Mononuclear cell (primary cell): ENCODE measurements around the gene LAMP1. TPM values are rescaled to one million over a fixed set of nuclear protein-coding genes. Genes with fewer than 3 reads are reported as not detected.
"Not testable (repeated sequence)": the region's sequence is repeated elsewhere in the genome, so short reads cannot be mapped to it uniquely, and the experiment has no call there.

Experiments
- H3K27me3 ChIP-seq: 2 replicates; pipeline ENCODE4 v1.6.0; 2011; ENCODE audit warnings: low read length, control low read depth; ENCODE audit not compliant: insufficient read depth
- H3K4me1 ChIP-seq: 2 replicates; pipeline ENCODE4 v1.5.1; 2011; ENCODE audit warnings: mild to moderate bottlenecking, low read length, control low read depth; ENCODE audit not compliant: insufficient read depth
- H3K4me3 ChIP-seq: 2 replicates; pipeline ENCODE4 v1.5.1; 2011; ENCODE audit warnings: mild to moderate bottlenecking, low read length, moderate library complexity
- H3K9me3 ChIP-seq: 2 replicates; pipeline ENCODE4 v1.5.1; 2011; ENCODE audit warnings: low read depth, mild to moderate bottlenecking, control low read depth, low read length
- total RNA-seq: library from RNA; depleted of rRNA; stranded (reverse); fragments of >200 nt; gene quantifications from one replicate; pipeline ENCODE4 v1.2.3, GENCODE V29; 2012

LAMP1 gene, protein sequence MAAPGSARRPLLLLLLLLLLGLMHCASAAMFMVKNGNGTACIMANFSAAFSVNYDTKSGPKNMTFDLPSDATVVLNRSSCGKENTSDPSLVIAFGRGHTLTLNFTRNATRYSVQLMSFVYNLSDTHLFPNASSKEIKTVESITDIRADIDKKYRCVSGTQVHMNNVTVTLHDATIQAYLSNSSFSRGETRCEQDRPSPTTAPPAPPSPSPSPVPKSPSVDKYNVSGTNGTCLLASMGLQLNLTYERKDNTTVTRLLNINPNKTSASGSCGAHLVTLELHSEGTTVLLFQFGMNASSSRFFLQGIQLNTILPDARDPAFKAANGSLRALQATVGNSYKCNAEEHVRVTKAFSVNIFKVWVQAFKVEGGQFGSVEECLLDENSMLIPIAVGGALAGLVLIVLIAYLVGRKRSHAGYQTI
- total RNA-seq = 87.1 TPM

DNA sequence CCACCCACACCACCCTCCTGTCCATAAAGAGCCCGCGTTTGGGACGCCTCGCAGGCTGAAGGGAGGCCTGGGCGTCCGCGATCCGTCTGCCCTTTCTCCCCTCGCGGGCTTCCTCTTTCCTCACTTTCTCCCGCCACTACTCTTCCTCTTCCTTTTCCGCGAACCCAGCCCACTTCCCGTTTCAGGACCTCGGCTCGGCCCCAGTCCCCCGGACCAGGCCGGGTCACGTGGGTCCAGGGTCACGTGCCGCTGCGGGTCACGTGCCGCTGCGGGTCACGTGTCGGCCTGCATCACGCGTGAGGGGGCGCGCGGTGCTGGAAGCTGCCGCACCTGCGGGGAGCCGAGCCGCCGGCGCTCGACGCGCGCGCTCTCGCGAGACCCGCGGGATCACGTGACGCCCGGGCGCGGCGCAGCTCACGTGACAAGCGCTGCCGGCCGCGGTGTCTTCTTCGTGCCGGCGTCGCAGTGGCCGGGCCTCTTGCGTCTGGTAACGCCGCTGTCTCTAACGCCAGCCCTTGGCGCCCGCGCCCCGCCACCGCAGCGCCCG lies at the start of gene LAMP1:
Gene LAMP1 (plus strand): TSS at position 417 of the 547 bp plus-strand sequence. CDS start 196 bp downstream, outside the sequence.
- Histone ChIP-seq H3K4me3 (peak within 1 kb of the TSS; percentile 72), H3K9me3 (no peaks in the 10 kb centered on the region), H3K4me1 (peaks cover 43% of the 10 kb centered on the region), H3K27me3 (peaks cover 8% of the 10 kb centered on the region)

DNA sequence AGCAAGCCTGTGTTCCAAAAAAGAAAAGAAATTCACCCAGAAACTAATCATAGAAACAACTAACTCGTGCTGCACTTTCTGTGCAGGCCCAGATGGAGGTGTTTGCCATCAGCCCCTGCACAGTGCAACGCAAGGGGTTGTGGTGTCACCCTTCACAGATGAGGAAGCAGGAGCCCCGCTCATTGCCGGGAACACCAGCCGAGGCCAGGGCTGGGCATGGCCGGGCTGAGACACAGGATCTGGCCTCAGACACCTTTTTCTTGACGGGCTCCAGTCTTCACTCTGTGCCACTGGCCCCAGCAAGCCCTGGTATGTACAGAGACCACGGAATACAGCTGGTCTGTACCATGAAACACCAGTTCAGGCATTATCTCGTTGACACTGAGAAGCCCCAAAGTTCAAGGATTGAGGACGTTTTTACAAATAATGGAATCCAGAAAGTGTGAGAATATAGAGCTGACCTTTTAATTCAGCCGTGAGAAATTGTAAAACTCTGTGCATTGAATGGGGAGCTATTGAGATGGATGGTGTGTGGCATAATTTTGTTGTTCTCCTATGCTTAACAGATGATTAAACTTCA lies 44.4 kb upstream of the LAMP1 start:
- Histone ChIP-seq H3K9me3 (no peaks in the 10 kb centered on the region), H3K4me1 (no peaks in the 10 kb centered on the region), H3K4me3 (no peak overlapping the region), H3K27me3 (no peaks in the 10 kb centered on the region)

DNA sequence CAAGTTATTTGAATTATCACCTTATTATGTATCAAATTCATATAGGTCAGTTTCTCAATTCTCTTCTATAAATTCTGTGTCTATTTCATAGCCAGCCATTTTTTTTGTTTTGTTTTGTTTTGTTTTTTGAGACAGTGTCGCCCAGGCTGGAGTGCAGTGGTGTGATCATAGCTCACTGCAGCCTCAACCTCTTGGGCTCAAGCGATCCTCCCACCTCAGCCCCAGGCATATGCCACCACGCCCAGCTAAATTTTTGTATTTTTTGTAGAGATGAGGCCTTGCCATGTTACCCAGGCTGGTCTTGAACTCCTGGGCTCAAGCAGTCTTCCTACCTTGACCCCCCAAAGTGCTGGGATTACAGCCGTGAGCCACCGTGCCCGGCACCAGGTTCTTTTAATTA lies 39.1 kb upstream of the LAMP1 start:
- not testable (repeated sequence) for H3K27me3 ChIP-seq, H3K9me3 ChIP-seq, H3K4me3 ChIP-seq, H3K4me1 ChIP-seq

DNA sequence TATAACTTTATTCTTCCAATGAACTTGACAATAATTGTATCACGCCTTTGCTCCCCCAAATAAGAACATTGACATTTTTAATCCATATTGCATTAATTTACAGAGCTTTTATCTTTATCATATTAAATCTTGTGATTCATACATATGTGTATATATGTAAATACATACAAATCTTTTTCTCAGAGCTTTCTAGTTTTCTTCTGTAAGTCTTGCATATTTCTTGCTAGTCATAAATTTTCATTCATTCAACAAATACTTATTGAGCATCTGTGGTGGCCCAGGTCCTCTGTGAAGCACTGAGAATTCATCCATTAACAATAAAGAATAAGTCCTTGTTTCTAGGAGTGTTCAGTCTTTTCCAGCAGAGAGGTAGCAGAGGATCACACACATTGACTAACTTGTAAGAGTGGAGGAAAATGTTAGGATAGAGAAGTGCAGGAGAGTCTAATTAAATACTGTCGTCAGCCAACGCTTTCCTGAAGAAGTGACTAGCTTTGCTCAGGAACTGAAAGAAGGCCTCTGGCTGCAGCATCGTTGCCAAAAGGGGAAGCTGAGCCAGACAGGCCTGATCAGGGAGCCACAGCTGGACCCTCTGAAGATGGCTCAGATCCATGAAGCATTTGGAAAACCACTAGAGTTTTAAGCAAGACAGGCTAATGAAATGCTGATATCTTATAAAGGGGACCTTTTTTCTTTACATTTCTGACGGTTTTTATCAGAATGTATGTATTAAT lies 38.6 kb upstream of the LAMP1 start:
- Histone ChIP-seq H3K27me3 (no peaks in the 10 kb centered on the region), H3K9me3 (no peaks in the 10 kb centered on the region), H3K4me3 (no peak overlapping the region), H3K4me1 (no peaks in the 10 kb centered on the region)

DNA sequence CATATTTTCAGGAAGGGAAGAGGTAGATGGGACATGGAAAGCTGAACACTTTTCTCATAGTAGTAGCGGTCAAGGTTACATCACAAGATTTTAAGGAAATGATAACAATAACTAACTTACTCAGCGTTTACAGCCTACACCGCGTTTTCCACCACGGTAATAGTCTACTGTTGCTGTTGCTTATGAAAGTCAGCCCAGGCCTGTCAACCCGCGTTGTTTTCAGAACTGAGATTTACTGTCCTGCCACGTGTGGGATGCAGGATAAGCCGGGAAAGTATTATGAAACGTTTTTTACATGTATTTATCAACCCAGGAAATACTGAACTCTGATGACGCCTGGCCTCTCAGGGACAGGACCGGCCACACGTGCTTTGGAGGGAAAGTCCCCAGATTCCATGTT lies 36.0 kb upstream of the LAMP1 start:
- Histone ChIP-seq H3K9me3 (no peaks in the 10 kb centered on the region), H3K27me3 (no peaks in the 10 kb centered on the region), H3K4me1 (no peaks in the 10 kb centered on the region), H3K4me3 (no peak overlapping the region)

DNA sequence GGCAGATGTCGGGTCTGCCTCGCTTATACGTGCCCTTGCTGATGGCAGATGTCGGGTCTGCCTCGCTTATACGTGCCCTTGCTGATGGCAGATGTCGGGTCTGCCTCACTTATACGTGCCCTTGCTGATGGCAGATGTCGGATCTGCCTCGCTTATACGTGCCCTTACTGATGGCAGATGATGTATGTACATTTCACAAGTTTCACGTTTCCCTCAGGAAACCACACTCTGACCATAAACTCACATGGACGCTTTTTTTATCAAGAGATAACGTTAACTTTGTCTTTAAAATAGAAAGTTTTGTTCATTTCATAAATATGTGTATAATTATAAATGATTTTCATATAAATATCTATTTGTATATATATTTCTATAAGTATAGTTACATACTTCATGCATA lies 34.0 kb upstream of the LAMP1 start:
- H3K9me3 ChIP-seq, H3K4me1 ChIP-seq, H3K4me3 ChIP-seq, H3K27me3 ChIP-seq: not testable (repeated sequence)

DNA sequence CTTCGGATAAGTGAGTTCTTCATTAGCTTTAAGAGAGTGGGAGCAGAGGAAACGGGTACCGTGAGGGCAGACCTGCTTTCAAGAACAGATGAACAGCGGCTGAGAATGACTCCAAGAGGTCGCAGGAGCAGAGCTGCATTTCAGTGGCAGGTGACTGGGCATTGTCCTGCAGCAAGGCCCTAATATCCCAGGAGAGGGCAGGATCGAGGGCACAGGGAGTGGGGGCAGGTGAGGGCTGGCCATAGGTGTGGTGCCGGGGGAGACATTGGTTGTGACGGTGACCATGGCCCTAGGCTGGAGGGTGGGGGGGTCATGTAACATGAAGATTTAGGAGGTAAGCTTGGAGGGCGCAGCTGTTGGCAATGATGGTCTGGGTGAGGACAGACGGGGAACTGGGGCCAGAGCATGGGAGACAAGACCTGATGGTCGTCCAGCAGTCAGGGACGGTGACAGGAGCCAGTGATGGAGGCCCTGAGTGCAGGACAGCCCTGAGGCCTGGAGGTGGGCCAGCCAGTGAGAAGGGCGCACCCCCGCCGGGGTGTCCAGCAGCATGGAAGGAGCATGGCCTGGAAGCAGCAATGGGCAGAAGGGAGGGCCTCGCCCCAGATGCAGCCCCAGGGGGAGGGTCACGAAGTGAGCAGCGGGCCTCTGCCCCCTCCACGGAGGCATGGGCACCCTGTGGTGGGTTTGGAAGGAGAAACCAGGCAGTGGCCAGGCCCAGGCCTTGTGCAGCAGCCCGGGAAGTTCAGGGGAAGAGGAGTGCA lies 29.2 kb upstream of the LAMP1 start:
- no peaks in the 10 kb centered on the region for H3K9me3 ChIP-seq
- H3K4me3 ChIP-seq = no peak overlapping the region
- peaks cover 9% of the 10 kb centered on the region for H3K4me1 ChIP-seq
- H3K27me3 ChIP-seq = no peaks in the 10 kb centered on the region

DNA sequence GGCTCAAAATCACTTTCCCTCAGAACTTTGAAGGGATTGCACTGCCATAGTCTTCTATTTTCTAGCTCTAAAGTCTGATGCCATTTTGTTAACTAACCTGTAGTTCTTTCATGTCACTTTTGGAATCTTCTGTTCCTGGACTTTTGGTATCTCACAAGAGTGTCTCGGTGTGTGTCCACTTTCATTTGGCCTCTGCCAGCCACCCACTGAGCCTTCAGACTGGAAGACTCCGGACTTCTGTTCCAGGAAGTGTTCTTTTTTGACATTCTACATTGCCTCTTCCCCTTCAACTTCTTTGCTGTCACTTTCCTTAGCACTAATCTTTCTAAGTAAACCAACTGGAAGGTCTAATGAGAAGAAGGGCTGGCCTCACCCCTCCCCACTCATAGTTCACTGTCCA lies 25.0 kb upstream of the LAMP1 start:
- peaks cover 27% of the 10 kb centered on the region for H3K4me1 ChIP-seq
- H3K4me3 ChIP-seq = no peak overlapping the region
- H3K9me3 ChIP-seq = no peaks in the 10 kb centered on the region
- H3K27me3 ChIP-seq = no peaks in the 10 kb centered on the region

DNA sequence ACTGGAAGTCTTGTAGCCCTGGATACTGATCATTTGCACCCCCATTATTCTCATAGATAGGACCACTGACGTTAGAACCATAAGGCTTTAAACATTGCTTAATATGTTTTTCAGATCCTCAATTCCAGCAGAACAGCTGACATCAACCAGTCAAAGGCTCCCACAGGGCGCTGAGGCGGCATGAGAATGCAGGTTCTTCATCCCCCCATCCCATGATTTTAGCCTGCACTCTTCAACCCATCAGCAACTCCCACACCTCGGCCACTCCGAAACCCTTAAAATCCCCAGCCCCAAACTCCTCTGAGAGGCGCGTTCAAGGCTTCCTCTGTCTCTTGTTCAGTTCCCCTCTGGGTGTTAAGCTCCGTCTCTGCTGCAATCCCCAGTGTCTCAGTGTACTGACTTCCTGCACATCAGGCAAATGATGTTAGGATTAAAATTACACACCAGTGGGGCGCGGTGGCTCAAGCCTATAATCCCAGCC lies 24.3 kb upstream of the LAMP1 start:
- Histone ChIP-seq H3K4me1 (peaks cover 27% of the 10 kb centered on the region), H3K4me3 (no peak overlapping the region), H3K27me3 (no peaks in the 10 kb centered on the region), H3K9me3 (no peaks in the 10 kb centered on the region)

DNA sequence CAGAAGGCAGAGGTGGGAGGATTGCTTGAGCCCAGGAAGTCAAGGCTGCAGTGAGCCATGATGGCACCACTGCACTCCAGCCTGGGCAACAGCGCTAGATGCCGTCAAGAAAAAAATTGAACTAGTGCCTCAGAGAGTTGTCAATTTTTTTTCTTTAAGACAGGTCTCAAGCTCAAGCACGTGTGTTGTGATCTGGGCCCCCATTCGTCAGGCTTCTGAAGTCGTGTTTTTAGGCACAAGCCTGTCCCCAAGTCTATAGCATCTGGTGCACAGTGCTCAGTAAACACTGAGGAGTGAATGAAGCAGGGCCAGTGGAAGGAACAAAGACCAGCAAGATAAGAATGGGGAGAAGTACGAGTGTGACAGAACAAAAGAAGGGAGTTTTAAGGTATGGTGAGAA lies 23.7 kb upstream of the LAMP1 start:
- H3K9me3 ChIP-seq = no peaks in the 10 kb centered on the region
- no peaks in the 10 kb centered on the region for H3K27me3 ChIP-seq
- no peak overlapping the region for H3K4me3 ChIP-seq
- H3K4me1 ChIP-seq = peaks cover 27% of the 10 kb centered on the region

DNA sequence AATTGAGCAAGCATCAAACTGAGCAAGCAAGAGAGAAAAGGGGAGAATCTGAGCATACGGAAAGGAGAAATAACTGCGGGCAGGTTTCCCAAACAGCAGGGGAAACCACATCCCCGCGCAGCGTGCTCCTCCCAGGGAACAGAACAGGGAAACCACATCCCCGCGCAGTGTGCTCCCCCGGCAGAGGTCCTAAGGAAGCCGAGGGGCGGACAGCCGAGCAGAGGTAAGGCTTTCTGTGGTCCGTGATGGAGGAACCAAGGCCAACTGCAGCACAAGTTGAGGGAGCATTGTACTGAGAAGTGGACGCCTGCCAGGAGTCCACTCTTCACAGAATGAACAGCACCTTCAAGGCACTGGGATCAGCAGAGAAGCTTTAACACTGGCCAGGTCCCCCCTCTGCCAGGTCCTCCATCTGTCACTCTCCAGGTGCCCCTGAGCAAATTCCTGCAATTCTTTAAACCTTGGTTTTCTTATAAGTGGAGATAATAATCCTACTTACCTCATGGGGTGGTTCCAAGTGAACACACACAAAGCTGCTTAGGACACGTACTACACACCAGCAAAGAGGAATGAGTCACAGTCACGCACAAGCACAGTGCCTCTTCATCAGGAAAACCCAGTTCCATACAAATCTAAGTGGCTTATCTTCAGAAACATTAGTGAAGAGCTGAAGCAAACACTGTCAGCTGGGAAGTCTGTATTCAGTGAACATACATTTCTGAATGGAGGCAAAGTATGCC lies 23.0 kb upstream of the LAMP1 start:
- no peaks in the 10 kb centered on the region for H3K27me3 ChIP-seq
- peaks cover 27% of the 10 kb centered on the region for H3K4me1 ChIP-seq
- H3K9me3 ChIP-seq = no peaks in the 10 kb centered on the region
- H3K4me3 ChIP-seq = no peak overlapping the region

DNA sequence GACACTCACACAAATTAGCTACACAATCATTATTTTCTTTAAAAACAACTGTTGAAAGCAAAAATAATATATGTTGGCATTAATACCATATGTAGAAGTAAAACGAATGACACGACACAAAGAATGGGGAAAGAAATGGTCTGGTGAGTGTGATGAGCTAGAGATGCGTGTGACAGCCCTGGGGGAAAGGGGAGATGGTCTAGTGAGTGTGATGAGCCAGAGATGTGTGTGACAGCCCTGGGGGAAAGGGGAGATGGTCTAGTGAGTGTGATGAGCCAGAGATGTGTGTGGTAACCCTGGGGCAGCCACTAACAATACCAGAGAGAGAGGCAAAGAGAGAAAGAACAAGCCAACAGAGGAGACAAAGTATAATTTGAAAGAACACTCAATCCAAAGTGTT lies 22.3 kb upstream of the LAMP1 start:
- Histone ChIP-seq H3K27me3 (no peaks in the 10 kb centered on the region), H3K4me1 (peaks cover 27% of the 10 kb centered on the region), H3K9me3 (no peaks in the 10 kb centered on the region), H3K4me3 (no peak overlapping the region)

DNA sequence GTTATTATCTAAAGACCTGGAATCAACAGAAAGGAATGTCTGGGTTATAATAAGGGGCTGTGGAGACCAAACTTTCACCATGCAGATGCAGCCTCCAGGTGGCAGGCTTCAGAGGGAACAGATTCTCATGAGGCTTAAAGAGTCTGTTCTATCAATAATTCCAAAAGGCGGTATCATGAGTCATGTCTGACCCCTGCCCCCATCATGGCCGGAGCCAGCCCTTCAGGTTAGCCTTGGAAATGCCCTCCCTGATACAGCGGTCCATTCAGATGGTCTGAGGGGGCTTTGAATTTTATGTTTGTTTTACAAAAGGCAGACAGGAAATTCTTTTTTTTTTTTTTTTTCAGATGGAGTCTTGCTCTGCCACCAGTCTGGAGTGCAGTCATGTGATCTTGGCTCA lies 21.7 kb upstream of the LAMP1 start:
- peaks cover 27% of the 10 kb centered on the region for H3K4me1 ChIP-seq
- H3K4me3 ChIP-seq = no peak overlapping the region
- H3K9me3 ChIP-seq = no peaks in the 10 kb centered on the region
- no peaks in the 10 kb centered on the region for H3K27me3 ChIP-seq

DNA sequence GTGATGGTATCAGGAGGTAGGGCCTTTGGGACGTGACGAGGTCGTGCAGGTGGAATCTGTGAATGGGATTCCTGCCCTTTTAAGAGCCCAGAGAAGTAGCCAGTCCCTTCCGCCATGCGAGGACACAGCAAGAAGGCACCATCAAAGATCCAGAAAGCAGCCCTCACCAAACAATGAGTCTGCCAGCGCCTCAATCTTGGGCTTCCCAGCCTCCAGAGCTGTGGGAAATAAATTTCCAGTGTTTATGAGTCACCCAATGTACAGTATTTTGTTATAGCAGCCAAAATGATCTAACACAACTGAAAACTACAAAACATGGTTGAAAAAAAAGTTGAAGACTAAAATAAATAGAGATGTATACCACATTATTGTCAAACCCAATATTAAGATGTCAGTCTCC lies 16.9 kb upstream of the LAMP1 start:
- no peaks in the 10 kb centered on the region for H3K27me3 ChIP-seq
- no peaks in the 10 kb centered on the region for H3K9me3 ChIP-seq
- peaks cover 4% of the 10 kb centered on the region for H3K4me1 ChIP-seq
- no peak overlapping the region for H3K4me3 ChIP-seq
